Gastrocnemius medialis (tissue), 4 donors: ENCODE data around the gene TRAIP.

Experiments used
- CTCF ChIP-seq, 5 experiments: fragments of 450-650 bp in 3 of 5; fragments of 200-600 bp in 2 of 5; sonication (generic) in 2 of 5; IDR thresholded peaks in 4 of 5; conservative IDR thresholded peaks in 1 of 5; 1 replicate in 4 of 5; 2 replicates in 1 of 5; pipeline ENCODE4 v1.5.1; 2016 to 2019; ENCODE audit warnings: antibody characterized with exemption in 5 of 5, mild to moderate bottlenecking in 3 of 5, moderate library complexity in 3 of 5
- POLR2A ChIP-seq, 2 donors: fragments of 450-650 bp; IDR thresholded peaks; one replicate each; pipeline ENCODE4 v1.6.1; 2017; ENCODE audit warnings: antibody characterized with exemption in 2 of 2, mild to moderate bottlenecking in 2 of 2, moderate library complexity in 2 of 2

DNA sequence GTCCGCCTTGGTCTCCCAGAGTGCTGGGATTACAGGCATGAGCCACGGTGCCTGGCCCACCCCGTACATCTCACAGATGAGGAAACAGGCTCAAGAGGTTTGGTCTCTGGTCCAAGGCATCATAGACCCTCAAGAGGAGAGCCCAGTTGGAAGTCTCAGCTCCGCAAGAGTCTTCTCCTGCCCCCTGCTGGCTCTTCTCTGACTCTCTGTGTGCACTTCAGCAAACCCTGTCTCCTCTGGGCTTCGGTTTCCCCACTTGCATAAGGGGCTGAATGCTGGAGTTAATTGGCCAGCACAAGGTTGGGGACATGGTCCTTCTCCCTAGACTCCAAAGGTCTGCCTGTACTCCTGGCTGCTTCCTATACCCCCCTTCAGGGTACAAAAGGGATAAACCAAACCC lies 43.5 kb upstream of the TRAIP start:
- TF ChIP-seq CTCF (IDR thresholded peaks at IDR 0.05 in 4 of 5, conservative IDR thresholded peaks at IDR 0.05 in 1 of 5) (peak in 2 of 5 experiments; percentile 16 to 30), POLR2A (IDR thresholded peaks at IDR 0.05) (no peak)
